Mesendoderm (in vitro differentiated cells): ENCODE data around the gene FDX2.

Experiments
- DNase-seq: peaks from one replicate; pipeline ENCODE4 v3.0.0; 2013
- H2AK5ac ChIP-seq: 2 replicates; pipeline ENCODE4 v1.6.1; 2013; ENCODE audit warnings: low read length, inconsistent platforms
- H2BK120ac ChIP-seq: 2 replicates; pipeline ENCODE4 v1.6.1; 2013; ENCODE audit warnings: low read depth, mild to moderate bottlenecking, low read length, moderate library complexity, mixed read lengths
- H2BK15ac ChIP-seq: replicated peaks from 2 replicates; pipeline ENCODE4 v1.6.1; 2013; ENCODE audit warnings: low read depth, mild to moderate bottlenecking, moderate library complexity
- H2BK5ac ChIP-seq: 2 replicates; pipeline ENCODE4 v1.6.1; 2013; ENCODE audit warnings: low read length, inconsistent platforms
- H3K18ac ChIP-seq: 2 replicates; pipeline ENCODE4 v1.6.1; 2013; ENCODE audit warnings: mild to moderate bottlenecking, low read length, mixed read lengths
- H3K23ac ChIP-seq: one replicate; pipeline ENCODE4 v1.6.1; 2013; ENCODE audit warnings: low read length
- H3K27ac ChIP-seq: 2 replicates; pipeline ENCODE4 v1.5.1; 2013; ENCODE audit warnings: low read depth, mild to moderate bottlenecking, inconsistent platforms, low read length, moderate library complexity
- H3K27me3 ChIP-seq: 2 replicates; pipeline ENCODE4 v1.6.1; 2013; ENCODE audit warnings: low read length, control low read depth, mild to moderate bottlenecking, inconsistent platforms; ENCODE audit not compliant: insufficient read depth, poor library complexity
- H3K36me3 ChIP-seq: 2 replicates; pipeline ENCODE4 v1.6.1; 2013; ENCODE audit warnings: low read length, inconsistent platforms; ENCODE audit not compliant: control insufficient read depth, insufficient read depth
- H3K4ac ChIP-seq: one replicate; pipeline ENCODE4 v1.6.1; 2013; ENCODE audit warnings: low read depth, mild to moderate bottlenecking, low read length, moderate library complexity
- H3K4me1 ChIP-seq: 2 replicates; pipeline ENCODE4 v1.6.1; 2013; ENCODE audit warnings: low read depth, low read length, inconsistent platforms; ENCODE audit not compliant: control insufficient read depth
- H3K4me2 ChIP-seq: 2 replicates; pipeline ENCODE4 v1.6.1; 2013; ENCODE audit warnings: low read length
- H3K4me3 ChIP-seq: 2 replicates; pipeline ENCODE4 v1.5.1; 2013; ENCODE audit warnings: mild to moderate bottlenecking, low read length
- H3K56ac ChIP-seq: one replicate; pipeline ENCODE4 v1.6.1; 2013; ENCODE audit warnings: low read length
- H3K79me1 ChIP-seq: 2 replicates; pipeline ENCODE4 v1.6.1; 2013; ENCODE audit warnings: low read length, inconsistent platforms
- H3K79me2 ChIP-seq: 2 replicates; pipeline ENCODE4 v1.6.1; 2013; ENCODE audit warnings: mild to moderate bottlenecking, low read length; ENCODE audit not compliant: control insufficient read depth, insufficient read depth
- H3K9ac ChIP-seq: 2 replicates; pipeline ENCODE4 v1.6.1; 2013; ENCODE audit warnings: low read length, inconsistent platforms
- H4K5ac ChIP-seq: one replicate; pipeline ENCODE4 v1.6.1; 2013; ENCODE audit warnings: low read length
- H4K8ac ChIP-seq: one replicate; pipeline ENCODE4 v1.6.1; 2013; ENCODE audit warnings: low read depth, mild to moderate bottlenecking, control low read depth, low read length, moderate library complexity
- WGBS: extraction: QIAGEN DNeasy Blood & Tissue Kit; methylation state at CpG from one replicate; pipeline ENCODE4 v1.1.7; 2013; ENCODE audit warnings: low lambda C conversion rate, missing lambda C conversion rate; ENCODE audit not compliant: insufficient coverage; ENCODE audit errors: extremely low coverage; 5-methylcytosine and 5-hydroxymethylcytosine counted together

FDX2 gene

DNA sequence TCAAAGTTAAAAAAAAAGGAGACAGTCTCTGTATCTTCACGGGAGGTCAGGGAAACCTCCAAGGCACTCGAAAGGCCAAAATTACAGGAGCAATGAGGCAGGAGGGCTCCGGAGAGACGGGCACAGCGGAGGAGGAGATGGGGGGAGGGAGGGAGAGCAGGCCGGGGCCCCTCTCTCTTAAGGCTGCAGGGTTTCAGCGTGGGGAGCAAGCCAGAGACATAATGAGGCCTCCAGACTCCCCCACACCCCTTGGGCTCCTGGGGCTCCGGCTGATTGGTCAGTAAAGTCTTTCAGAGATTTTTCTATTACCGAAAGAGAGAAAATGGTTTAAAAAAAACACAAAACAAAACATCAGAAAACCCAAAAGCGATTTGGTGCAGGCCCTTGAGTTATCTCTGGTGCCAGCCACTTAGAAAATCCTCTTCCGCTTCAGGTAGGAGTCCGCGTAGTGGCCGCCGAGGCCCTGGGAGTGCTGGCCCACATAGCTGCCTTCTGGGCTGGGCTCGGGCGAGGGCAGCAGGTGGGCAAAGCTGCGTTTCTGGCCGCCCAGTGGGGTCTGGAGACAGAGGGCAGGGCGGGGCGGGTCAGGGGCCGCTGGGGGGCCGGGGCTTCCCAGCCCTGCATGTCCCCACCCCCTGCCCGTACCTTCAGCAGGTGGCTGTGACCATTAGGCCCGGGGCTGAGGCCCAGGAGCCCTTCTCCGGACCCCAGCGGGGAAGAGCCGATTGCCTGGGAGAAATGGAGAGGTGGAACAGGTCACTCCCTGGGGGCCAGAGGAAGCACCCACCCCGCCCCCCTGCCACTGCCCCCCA is 1.4 kb upstream of the FDX2 start:
- H3K4ac ChIP-seq, result no peak overlapping the region
- DNase-seq, result no peak
- H3K18ac ChIP-seq, result no peak overlapping the region
- H3K79me2 ChIP-seq, result no peaks in the 10 kb centered on the region
- no peak overlapping the region for H4K8ac ChIP-seq
- H4K5ac ChIP-seq, result no peak overlapping the region
- H2BK120ac ChIP-seq, result no peak overlapping the region
- no peak overlapping the region for H3K9ac ChIP-seq
- no peaks in the 10 kb centered on the region for H3K27me3 ChIP-seq
- H3K23ac ChIP-seq, result no peak overlapping the region
- no peaks in the 10 kb centered on the region for H3K4me1 ChIP-seq
- H3K27ac ChIP-seq, result no peak overlapping the region
- no CpG with 5 or more reads among the region's 29 CpGs for WGBS
- no peaks in the 10 kb centered on the region for H3K79me1 ChIP-seq
- H3K56ac ChIP-seq, result no peak overlapping the region
- no peak overlapping the region for H2BK5ac ChIP-seq
- no peak overlapping the region for H3K4me3 ChIP-seq
- no peak overlapping the region for H3K4me2 ChIP-seq
- no peak overlapping the region for H2BK15ac ChIP-seq
- H3K36me3 ChIP-seq, result peaks cover 11% of the 10 kb centered on the region
- no peak overlapping the region for H2AK5ac ChIP-seq

DNA sequence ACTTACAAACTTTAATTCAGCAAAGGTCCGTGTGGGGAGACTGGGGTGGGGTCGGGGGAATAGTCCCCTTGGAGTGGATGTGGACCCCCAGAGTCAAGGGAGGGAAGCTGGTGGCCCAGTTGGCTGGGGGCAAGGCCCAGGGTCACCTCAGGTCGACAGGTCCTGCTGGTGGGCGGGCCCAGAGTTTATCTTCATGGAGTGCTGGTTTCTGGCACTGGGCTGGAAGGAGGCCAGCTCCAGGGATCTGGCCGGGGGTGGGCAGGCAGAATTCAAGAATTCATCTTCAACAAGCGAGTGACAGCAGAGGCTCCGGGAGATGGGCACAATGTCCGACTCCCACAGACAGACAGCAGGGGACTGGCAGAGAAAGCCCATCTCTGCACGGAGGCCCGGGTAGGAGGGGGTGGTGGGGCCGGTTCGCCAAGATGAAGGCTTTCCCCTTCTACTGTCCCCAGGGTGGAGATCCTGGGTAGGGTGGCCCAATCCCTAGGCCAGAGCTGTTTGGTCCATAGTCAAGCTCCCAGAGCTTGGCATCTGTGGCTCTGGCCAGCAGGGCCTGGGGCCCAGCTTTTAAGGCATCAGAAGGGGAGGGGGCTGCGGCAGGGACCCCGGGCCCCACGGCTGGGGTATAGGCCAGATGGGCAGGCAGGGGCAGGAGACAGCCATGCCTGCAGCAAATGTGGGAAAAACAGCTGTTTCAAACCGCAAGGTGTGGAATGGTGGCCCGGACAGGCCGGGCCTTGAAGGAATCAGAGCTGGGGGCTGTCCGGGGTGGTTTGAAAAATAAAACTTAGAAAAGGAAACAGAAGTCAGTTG is 622 bp upstream of the FDX2 start:
- no peak overlapping the region for H2AK5ac ChIP-seq
- H3K9ac ChIP-seq, result peak overlapping the region; percentile 55
- no peak overlapping the region for H3K4me3 ChIP-seq
- no peaks in the 10 kb centered on the region for H3K4me1 ChIP-seq
- no peak overlapping the region for H3K4me2 ChIP-seq
- no peak overlapping the region for H2BK120ac ChIP-seq
- H4K5ac ChIP-seq, result no peak overlapping the region
- DNase-seq, result no peak
- peaks cover 6% of the 10 kb centered on the region for H3K36me3 ChIP-seq
- no peak overlapping the region for H4K8ac ChIP-seq
- H3K27ac ChIP-seq, result no peak overlapping the region
- WGBS, result no CpG with 5 or more reads among the region's 19 CpGs
- no peak overlapping the region for H3K18ac ChIP-seq
- peak overlapping the region; percentile 57 for H3K56ac ChIP-seq
- no peak overlapping the region for H2BK5ac ChIP-seq
- no peak overlapping the region for H2BK15ac ChIP-seq
- no peaks in the 10 kb centered on the region for H3K27me3 ChIP-seq
- no peak overlapping the region for H3K23ac ChIP-seq
- H3K79me2 ChIP-seq, result no peaks in the 10 kb centered on the region
- H3K4ac ChIP-seq, result no peak overlapping the region
- H3K79me1 ChIP-seq, result no peaks in the 10 kb centered on the region

DNA sequence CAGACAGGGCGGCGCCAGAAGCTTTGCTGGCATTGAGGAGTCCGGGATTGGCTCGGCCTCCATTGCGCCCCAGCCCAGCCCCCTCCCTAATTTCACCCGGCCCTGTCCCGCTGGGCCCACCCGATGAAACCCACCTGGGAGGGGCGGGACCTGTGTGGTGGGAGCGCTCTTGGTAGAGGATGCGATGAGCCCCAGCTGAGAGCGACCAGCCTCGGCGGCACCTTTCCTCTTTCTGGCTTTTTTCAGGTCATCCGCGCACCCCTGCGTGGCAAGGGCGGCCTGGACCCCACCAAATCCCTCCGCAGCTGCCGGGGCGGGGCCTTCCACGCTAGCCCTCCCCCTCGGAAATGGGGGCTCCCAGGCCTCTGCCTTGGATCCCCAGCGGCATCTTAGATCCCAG is 6.4 kb downstream of the FDX2 start, which contains the start of gene ZGLP1:
TSS of gene ZGLP1 (minus strand) at position 393 of the 400 bp plus-strand sequence.
- H3K27me3 ChIP-seq, result no peaks in the 10 kb centered on the region
- no peak within 1 kb of the TSS for H2AK5ac ChIP-seq
- H3K79me1 ChIP-seq, result no peaks in the 10 kb centered on the region
- no peak within 1 kb of the TSS for H2BK5ac ChIP-seq
- H3K18ac ChIP-seq, result no peak within 1 kb of the TSS
- no CpG with 5 or more reads among the region's 24 CpGs for WGBS
- no peak within 1 kb of the TSS for H2BK120ac ChIP-seq
- H3K56ac ChIP-seq, result no peak within 1 kb of the TSS
- H3K23ac ChIP-seq, result no peak within 1 kb of the TSS
- H3K27ac ChIP-seq, result no peak within 1 kb of the TSS
- no peaks in the 10 kb centered on the region for H3K79me2 ChIP-seq
- no peaks in the 10 kb centered on the region for H3K36me3 ChIP-seq
- H3K4me2 ChIP-seq, result no peak within 1 kb of the TSS
- H4K5ac ChIP-seq, result no peak within 1 kb of the TSS
- H3K4me3 ChIP-seq, result no peak within 1 kb of the TSS
- DNase-seq, result no peak
- no peaks in the 10 kb centered on the region for H3K4me1 ChIP-seq
- no peak within 1 kb of the TSS for H2BK15ac ChIP-seq
- no peak within 1 kb of the TSS for H4K8ac ChIP-seq
- no peak within 1 kb of the TSS for H3K9ac ChIP-seq
- no peak within 1 kb of the TSS for H3K4ac ChIP-seq

DNA sequence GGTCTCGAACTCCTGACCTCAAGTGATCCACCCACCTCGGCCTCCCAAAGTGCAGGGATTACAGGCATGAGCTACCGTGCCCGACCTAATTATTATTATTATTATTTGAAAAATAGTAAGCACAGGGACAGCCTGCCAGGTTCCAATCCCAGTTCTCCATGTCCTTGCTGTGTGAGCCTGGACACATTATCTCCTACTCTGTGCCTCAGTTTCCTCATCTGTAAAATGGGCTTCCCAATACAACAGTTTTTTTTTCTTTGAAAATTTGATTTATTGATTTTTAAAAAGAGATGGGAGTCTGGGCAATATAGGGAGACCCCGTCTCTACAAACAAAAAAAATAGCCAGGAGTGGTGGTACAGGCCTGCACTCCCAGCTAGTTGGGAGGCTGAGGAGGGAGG is 9.5 kb downstream of the FDX2 start:
- Histone ChIP-seq H3K4me1 (no peaks in the 10 kb centered on the region), H3K79me2 (no peaks in the 10 kb centered on the region), H3K9ac (no peak overlapping the region), H3K27ac (no peak overlapping the region), H3K4me3 (no peak overlapping the region), H3K4ac (no peak overlapping the region), H2BK15ac (no peak overlapping the region), H2BK120ac (no peak overlapping the region), H2BK5ac (no peak overlapping the region), H3K18ac (no peak overlapping the region), H3K56ac (no peak overlapping the region), H4K5ac (no peak overlapping the region), H3K79me1 (no peaks in the 10 kb centered on the region), H3K27me3 (no peaks in the 10 kb centered on the region), H4K8ac (no peak overlapping the region), H3K36me3 (no peaks in the 10 kb centered on the region), H3K23ac (no peak overlapping the region), H2AK5ac (no peak overlapping the region), H3K4me2 (no peak overlapping the region)
- DNase-seq, result no peak
- no CpG with 5 or more reads among the region's 5 CpGs for WGBS

DNA sequence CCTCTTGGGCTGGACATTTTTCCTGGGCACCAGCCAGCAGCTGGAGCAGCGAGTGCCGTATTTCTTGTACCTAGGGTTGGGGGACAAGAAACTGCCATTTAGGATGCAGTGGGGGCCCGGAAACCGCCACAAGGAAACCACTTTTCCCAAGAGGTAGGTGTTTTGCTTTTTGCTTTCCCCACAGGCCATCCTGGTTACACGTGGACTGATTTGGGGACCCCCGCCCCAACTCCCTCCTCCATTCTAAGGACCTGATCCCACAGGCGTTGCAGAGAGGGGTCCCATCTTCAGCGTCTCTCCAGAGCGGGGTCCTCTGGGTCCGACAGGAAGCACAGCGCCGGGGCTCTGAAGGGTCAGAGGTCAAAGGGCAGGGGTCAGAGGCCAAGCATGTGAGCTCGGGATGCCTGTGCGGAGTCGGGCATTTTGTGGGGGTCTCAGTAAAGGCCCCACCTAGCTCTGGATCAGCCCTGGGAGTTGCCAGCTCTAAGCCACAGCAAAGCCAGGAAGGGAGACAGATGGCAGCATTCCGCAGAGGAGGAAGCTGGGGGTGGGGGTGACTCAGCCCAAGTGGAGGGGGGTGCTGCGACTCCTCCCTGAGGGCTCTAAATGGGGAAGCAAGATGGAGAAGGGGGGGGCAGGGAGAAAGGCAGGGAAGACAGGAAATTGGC is 10.5 kb downstream of the FDX2 start:
- no peak overlapping the region for H3K9ac ChIP-seq
- no peaks in the 10 kb centered on the region for H3K79me1 ChIP-seq
- no peak overlapping the region for H4K5ac ChIP-seq
- no peaks in the 10 kb centered on the region for H3K36me3 ChIP-seq
- H2AK5ac ChIP-seq, result no peak overlapping the region
- no peak overlapping the region for H3K4me3 ChIP-seq
- no peak for DNase-seq
- H3K79me2 ChIP-seq, result no peaks in the 10 kb centered on the region
- no peak overlapping the region for H2BK120ac ChIP-seq
- no peak overlapping the region for H3K56ac ChIP-seq
- no peak overlapping the region for H3K18ac ChIP-seq
- H3K4ac ChIP-seq, result no peak overlapping the region
- no peak overlapping the region for H3K27ac ChIP-seq
- no CpG with 5 or more reads among the region's 17 CpGs for WGBS
- no peak overlapping the region for H2BK15ac ChIP-seq
- no peaks in the 10 kb centered on the region for H3K4me1 ChIP-seq
- no peak overlapping the region for H2BK5ac ChIP-seq
- no peaks in the 10 kb centered on the region for H3K27me3 ChIP-seq
- no peak overlapping the region for H3K23ac ChIP-seq
- no peak overlapping the region for H3K4me2 ChIP-seq
- H4K8ac ChIP-seq, result no peak overlapping the region
